ENCODE measurements around the gene PPP2R3A.

- no peak for TF ChIP-seq EZH2 (IDR thresholded peaks at IDR 0.05; ENCODE audit: low read length)
- TF ChIP-seq, protein P1, sequence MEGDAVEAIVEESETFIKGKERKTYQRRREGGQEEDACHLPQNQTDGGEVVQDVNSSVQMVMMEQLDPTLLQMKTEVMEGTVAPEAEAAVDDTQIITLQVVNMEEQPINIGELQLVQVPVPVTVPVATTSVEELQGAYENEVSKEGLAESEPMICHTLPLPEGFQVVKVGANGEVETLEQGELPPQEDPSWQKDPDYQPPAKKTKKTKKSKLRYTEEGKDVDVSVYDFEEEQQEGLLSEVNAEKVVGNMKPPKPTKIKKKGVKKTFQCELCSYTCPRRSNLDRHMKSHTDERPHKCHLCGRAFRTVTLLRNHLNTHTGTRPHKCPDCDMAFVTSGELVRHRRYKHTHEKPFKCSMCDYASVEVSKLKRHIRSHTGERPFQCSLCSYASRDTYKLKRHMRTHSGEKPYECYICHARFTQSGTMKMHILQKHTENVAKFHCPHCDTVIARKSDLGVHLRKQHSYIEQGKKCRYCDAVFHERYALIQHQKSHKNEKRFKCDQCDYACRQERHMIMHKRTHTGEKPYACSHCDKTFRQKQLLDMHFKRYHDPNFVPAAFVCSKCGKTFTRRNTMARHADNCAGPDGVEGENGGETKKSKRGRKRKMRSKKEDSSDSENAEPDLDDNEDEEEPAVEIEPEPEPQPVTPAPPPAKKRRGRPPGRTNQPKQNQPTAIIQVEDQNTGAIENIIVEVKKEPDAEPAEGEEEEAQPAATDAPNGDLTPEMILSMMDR (optimal IDR thresholded peaks at IDR 0.05 in 1 of 3, IDR thresholded peaks at IDR 0.05 in 1 of 3, conservative IDR thresholded peaks at IDR 0.05 in 1 of 3; ENCODE audit: extremely low read depth in 1 of 3, insufficient read depth in 2 of 3, low read length in 3 of 3) = no peak
Measured at GRCh38 chr3:136141891-136142290, 176.4 kb downstream of the PPP2R3A start.
